GM10266 (cell line): ENCODE results near the gene TCP10L.

Experiments
- DNase-seq: peaks from one replicate; pipeline ENCODE4 v3.0.0; 2012; ENCODE audit errors: extremely low spot score
- CTCF ChIP-seq: IDR thresholded peaks from 2 replicates; pipeline ENCODE4 v1.5.1; 2012; ENCODE audit warnings: mild to moderate bottlenecking, low read depth; ENCODE audit not compliant: control insufficient read depth, insufficient read depth; ENCODE audit errors: missing control alignments

Gene TCP10L

GRCh38 chr21:32570456-32570855 lies 14.9 kb downstream of the TCP10L start:
- DNase-seq, result no peak
- no peak for TF ChIP-seq CTCF

GRCh38 chr21:32569261-32570230 lies 15.8 kb downstream of the TCP10L start:
- TF ChIP-seq CTCF, result peak; percentile 90
- peak; percentile 78 for DNase-seq

- no peak for TF ChIP-seq CTCF
- no peak for DNase-seq
Observed at GRCh38 chr21:32567626-32568025, 17.7 kb downstream of the TCP10L start.

- TF ChIP-seq CTCF, result no peak
Observed at GRCh38 chr21:32566741-32567389, 18.5 kb downstream of the TCP10L start.

GRCh38 chr21:32565856-32566465 lies 19.4 kb downstream of the TCP10L start:
- no peak for TF ChIP-seq CTCF

More at GRCh38 chr21:32566741-32567389, 18.5 kb downstream of the TCP10L start:
- DNase-seq, result no peak

GRCh38 chr21:32562915-32563314 lies 22.4 kb downstream of the TCP10L start:
- no peak for TF ChIP-seq CTCF
- no peak for DNase-seq

More at GRCh38 chr21:32565856-32566465, 19.4 kb downstream of the TCP10L start:
- DNase-seq, result no peak
